Stimulated activated CD4-positive, alpha-beta T cell treated with anti-CD3 and anti-CD28 coated beads, Interleukin-2, amount 100 ng/mL, for 4 hours (primary cell): ENCODE measurements around the gene DUS4L.

Experiments used
- DNase-seq: peaks from one replicate; pipeline ENCODE4 v3.0.0-alpha.2; 2020; ENCODE audit warnings: low read depth

Gene DUS4L

GRCh38 chr7:107580716-107581383, 17.1 kb downstream of the DUS4L start:
- DNase-seq: no peak

- no peak for DNase-seq
These were observed 17.7 kb downstream of the DUS4L start for GRCh38 chr7:107581387-107582013.

- DNase-seq: no peak
These were observed 19.1 kb downstream of the DUS4L start for GRCh38 chr7:107582875-107583274.

GRCh38 chr7:107584716-107585115, 20.9 kb downstream of the DUS4L start:
- no peak for DNase-seq

GRCh38 chr7:107588529-107589130, 24.9 kb downstream of the DUS4L start:
- DNase-seq: no peak

- no peak for DNase-seq
These were observed 27.6 kb downstream of the DUS4L start for GRCh38 chr7:107591421-107591820.

GRCh38 chr7:107592361-107593024, 28.7 kb downstream of the DUS4L start:
- DNase-seq: no peak

GRCh38 chr7:107593025-107593410, 29.2 kb downstream of the DUS4L start:
- DNase-seq: no peak

GRCh38 chr7:107594961-107595737, 31.4 kb downstream of the DUS4L start:
- no peak for DNase-seq

- no peak for DNase-seq
These were observed 33.3 kb downstream of the DUS4L start for GRCh38 chr7:107596881-107597581.

GRCh38 chr7:107597582-107597916, 33.8 kb downstream of the DUS4L start:
- no peak for DNase-seq

- DNase-seq: no peak
These were observed 34.2 kb downstream of the DUS4L start for GRCh38 chr7:107597953-107598352.

- DNase-seq: no peak
These were observed 35.5 kb downstream of the DUS4L start for GRCh38 chr7:107599262-107599661.

- DNase-seq: no peak
These were observed 37.0 kb downstream of the DUS4L start for GRCh38 chr7:107600816-107601215.

GRCh38 chr7:107605218-107605815, 41.5 kb downstream of the DUS4L start:
- no peak for DNase-seq

- no peak for DNase-seq
These were observed 42.5 kb downstream of the DUS4L start for GRCh38 chr7:107606303-107606702.

- DNase-seq: no peak
These were observed 46.1 kb downstream of the DUS4L start for GRCh38 chr7:107609811-107610261.

- no peak for DNase-seq
These were observed 46.6 kb downstream of the DUS4L start for GRCh38 chr7:107610323-107610722.

- no peak for DNase-seq
These were observed 49.7 kb downstream of the DUS4L start for GRCh38 chr7:107613439-107613838.

- DNase-seq: no peak
These were observed 50.2 kb downstream of the DUS4L start for GRCh38 chr7:107613948-107614347.

- DNase-seq: no peak
These were observed 50.7 kb downstream of the DUS4L start for GRCh38 chr7:107614425-107614824.
